ENCODE results near the gene CAPN11.
A peak's percentile ranks its signal among the peaks of the same experiment; 100 is the strongest.

The CAPN11 gene

DNA sequence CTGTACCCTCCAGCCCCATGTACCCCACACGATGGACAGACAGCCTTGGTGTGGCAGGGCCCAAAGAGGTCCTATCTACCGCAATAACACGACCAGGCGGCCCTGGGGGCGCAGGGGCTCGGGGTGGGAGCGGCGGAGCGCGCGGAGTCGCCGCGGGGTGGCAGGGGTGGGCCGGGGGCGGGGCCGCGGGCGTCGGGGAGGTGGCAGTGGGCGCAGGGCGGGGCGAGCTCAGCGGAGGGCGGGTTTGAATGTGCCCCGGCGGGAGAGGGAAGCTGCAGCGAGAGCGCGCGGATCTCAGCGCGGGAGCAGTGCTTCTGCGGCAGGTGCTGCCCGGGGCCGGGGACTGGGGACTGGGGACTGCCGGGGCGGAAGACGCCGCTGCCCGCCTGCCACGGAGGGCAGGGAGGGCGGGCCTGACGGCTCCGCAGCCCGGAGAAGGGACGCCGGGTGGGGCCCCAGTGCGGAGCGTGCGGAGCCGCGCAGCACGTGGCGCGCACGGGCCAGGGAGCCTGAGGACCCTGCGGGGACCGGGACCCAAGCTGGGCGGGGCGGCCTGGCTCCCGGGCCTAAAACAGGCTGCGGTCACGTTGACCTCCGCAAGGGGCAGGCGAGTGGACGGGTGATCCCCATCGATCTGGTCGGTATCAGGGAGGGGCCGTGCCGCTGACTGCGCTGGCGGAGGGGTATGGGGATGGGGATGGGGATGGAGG lies 64.9 kb downstream of the CAPN11 start, which contains the start of gene SLC29A1 (continued):
- TF ChIP-seq, protein P1, sequence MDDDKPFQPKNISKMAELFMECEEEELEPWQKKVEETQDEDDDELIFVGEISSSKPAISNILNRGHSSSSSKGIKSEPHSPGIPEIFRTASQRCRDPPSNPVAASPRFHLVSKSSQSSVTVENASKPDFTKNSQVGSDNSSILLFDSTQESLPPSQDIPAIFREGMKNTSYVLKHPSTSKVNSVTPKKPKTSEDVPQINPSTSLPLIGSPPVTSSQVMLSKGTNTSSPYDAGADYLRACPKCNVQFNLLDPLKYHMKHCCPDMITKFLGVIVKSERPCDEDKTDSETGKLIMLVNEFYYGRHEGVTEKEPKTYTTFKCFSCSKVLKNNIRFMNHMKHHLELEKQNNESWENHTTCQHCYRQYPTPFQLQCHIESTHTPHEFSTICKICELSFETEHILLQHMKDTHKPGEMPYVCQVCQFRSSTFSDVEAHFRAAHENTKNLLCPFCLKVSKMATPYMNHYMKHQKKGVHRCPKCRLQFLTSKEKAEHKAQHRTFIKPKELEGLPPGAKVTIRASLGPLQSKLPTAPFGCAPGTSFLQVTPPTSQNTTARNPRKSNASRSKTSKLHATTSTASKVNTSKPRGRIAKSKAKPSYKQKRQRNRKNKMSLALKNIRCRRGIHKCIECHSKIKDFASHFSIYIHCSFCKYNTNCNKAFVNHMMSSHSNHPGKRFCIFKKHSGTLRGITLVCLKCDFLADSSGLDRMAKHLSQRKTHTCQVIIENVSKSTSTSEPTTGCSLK (tag by site-specific recombination; IDR thresholded peaks at IDR 0.05): no peak
- TF ChIP-seq ZNF335 (tag by site-specific recombination; conservative IDR thresholded peaks at IDR 0.05): no peak; the same call in none of the 2 replicates
- TF ChIP-seq SP3 (tag by site-specific recombination; IDR thresholded peaks at IDR 0.05): peak; percentile 46; the same call in 1 of the 2 replicates
- no peak for TF ChIP-seq ZNF311 (tag by site-specific recombination; IDR thresholded peaks at IDR 0.05; ENCODE audit: borderline replicate concordance)
- no peak for TF ChIP-seq ZNF16 (tag by site-specific recombination; IDR thresholded peaks at IDR 0.05; ENCODE audit: low read depth)
- peak; percentile 43 for TF ChIP-seq KLF9 (tag by site-specific recombination; IDR thresholded peaks at IDR 0.05; ENCODE audit: low read depth)
- TF ChIP-seq ZNF223 (tag by site-specific recombination; IDR thresholded peaks at IDR 0.05): no peak
- no peak for TF ChIP-seq ZNF146 (tag by site-specific recombination; IDR thresholded peaks at IDR 0.05)
- TF ChIP-seq ZNF747 (tag by site-specific recombination; IDR thresholded peaks at IDR 0.05): no peak
- no peak for TF ChIP-seq ZNF341 (tag by site-specific recombination; IDR thresholded peaks at IDR 0.05; ENCODE audit: low read depth)
- no peak for TF ChIP-seq ZNF140 (tag by site-specific recombination; IDR thresholded peaks at IDR 0.05)
- no peak for TF ChIP-seq ZNF37A (tag by site-specific recombination; IDR thresholded peaks at IDR 0.05)
- TF ChIP-seq, protein P2, sequence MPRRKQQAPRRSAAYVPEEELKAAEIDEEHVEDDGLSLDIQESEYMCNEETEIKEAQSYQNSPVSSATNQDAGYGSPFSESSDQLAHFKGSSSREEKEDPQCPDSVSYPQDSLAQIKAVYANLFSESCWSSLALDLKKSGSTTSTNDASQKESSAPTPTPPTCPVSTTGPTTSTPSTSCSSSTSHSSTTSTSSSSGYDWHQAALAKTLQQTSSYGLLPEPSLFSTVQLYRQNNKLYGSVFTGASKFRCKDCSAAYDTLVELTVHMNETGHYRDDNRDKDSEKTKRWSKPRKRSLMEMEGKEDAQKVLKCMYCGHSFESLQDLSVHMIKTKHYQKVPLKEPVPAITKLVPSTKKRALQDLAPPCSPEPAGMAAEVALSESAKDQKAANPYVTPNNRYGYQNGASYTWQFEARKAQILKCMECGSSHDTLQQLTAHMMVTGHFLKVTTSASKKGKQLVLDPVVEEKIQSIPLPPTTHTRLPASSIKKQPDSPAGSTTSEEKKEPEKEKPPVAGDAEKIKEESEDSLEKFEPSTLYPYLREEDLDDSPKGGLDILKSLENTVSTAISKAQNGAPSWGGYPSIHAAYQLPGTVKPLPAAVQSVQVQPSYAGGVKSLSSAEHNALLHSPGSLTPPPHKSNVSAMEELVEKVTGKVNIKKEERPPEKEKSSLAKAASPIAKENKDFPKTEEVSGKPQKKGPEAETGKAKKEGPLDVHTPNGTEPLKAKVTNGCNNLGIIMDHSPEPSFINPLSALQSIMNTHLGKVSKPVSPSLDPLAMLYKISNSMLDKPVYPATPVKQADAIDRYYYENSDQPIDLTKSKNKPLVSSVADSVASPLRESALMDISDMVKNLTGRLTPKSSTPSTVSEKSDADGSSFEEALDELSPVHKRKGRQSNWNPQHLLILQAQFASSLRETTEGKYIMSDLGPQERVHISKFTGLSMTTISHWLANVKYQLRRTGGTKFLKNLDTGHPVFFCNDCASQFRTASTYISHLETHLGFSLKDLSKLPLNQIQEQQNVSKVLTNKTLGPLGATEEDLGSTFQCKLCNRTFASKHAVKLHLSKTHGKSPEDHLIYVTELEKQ (tag by site-specific recombination; IDR thresholded peaks at IDR 0.05; ENCODE audit: borderline replicate concordance): no peak
- no peak for TF ChIP-seq ZNF274 (IDR thresholded peaks at IDR 0.05; ENCODE audit: low read length)
- TF ChIP-seq ZNF274 (tag by site-specific recombination; IDR thresholded peaks at IDR 0.05; ENCODE audit: borderline replicate concordance): no peak
- TF ChIP-seq, protein P3, sequence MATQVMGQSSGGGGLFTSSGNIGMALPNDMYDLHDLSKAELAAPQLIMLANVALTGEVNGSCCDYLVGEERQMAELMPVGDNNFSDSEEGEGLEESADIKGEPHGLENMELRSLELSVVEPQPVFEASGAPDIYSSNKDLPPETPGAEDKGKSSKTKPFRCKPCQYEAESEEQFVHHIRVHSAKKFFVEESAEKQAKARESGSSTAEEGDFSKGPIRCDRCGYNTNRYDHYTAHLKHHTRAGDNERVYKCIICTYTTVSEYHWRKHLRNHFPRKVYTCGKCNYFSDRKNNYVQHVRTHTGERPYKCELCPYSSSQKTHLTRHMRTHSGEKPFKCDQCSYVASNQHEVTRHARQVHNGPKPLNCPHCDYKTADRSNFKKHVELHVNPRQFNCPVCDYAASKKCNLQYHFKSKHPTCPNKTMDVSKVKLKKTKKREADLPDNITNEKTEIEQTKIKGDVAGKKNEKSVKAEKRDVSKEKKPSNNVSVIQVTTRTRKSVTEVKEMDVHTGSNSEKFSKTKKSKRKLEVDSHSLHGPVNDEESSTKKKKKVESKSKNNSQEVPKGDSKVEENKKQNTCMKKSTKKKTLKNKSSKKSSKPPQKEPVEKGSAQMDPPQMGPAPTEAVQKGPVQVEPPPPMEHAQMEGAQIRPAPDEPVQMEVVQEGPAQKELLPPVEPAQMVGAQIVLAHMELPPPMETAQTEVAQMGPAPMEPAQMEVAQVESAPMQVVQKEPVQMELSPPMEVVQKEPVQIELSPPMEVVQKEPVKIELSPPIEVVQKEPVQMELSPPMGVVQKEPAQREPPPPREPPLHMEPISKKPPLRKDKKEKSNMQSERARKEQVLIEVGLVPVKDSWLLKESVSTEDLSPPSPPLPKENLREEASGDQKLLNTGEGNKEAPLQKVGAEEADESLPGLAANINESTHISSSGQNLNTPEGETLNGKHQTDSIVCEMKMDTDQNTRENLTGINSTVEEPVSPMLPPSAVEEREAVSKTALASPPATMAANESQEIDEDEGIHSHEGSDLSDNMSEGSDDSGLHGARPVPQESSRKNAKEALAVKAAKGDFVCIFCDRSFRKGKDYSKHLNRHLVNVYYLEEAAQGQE (tag by site-specific recombination; IDR thresholded peaks at IDR 0.05): no peak
- TF ChIP-seq, protein P4, sequence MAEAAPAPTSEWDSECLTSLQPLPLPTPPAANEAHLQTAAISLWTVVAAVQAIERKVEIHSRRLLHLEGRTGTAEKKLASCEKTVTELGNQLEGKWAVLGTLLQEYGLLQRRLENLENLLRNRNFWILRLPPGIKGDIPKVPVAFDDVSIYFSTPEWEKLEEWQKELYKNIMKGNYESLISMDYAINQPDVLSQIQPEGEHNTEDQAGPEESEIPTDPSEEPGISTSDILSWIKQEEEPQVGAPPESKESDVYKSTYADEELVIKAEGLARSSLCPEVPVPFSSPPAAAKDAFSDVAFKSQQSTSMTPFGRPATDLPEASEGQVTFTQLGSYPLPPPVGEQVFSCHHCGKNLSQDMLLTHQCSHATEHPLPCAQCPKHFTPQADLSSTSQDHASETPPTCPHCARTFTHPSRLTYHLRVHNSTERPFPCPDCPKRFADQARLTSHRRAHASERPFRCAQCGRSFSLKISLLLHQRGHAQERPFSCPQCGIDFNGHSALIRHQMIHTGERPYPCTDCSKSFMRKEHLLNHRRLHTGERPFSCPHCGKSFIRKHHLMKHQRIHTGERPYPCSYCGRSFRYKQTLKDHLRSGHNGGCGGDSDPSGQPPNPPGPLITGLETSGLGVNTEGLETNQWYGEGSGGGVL (tag by site-specific recombination; IDR thresholded peaks at IDR 0.05): peak; percentile 50; the same call in 1 of the 2 replicates
- no peak for TF ChIP-seq ZNF658 (tag by site-specific recombination; IDR thresholded peaks at IDR 0.05)
- no peak for TF ChIP-seq ZNF785 (tag by site-specific recombination; IDR thresholded peaks at IDR 0.05)
- no peak for TF ChIP-seq ZNF354C (tag by site-specific recombination; IDR thresholded peaks at IDR 0.05; ENCODE audit: borderline replicate concordance, low read depth)
- no peak for TF ChIP-seq ZNF610 (tag by site-specific recombination; IDR thresholded peaks at IDR 0.05; ENCODE audit: borderline replicate concordance)
- TF ChIP-seq, protein P5, sequence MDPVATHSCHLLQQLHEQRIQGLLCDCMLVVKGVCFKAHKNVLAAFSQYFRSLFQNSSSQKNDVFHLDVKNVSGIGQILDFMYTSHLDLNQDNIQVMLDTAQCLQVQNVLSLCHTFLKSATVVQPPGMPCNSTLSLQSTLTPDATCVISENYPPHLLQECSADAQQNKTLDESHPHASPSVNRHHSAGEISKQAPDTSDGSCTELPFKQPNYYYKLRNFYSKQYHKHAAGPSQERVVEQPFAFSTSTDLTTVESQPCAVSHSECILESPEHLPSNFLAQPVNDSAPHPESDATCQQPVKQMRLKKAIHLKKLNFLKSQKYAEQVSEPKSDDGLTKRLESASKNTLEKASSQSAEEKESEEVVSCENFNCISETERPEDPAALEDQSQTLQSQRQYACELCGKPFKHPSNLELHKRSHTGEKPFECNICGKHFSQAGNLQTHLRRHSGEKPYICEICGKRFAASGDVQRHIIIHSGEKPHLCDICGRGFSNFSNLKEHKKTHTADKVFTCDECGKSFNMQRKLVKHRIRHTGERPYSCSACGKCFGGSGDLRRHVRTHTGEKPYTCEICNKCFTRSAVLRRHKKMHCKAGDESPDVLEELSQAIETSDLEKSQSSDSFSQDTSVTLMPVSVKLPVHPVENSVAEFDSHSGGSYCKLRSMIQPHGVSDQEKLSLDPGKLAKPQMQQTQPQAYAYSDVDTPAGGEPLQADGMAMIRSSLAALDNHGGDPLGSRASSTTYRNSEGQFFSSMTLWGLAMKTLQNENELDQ (tag by site-specific recombination; IDR thresholded peaks at IDR 0.05; ENCODE audit: low read depth): no peak
- no peak for TF ChIP-seq ZNF776 (tag by site-specific recombination; IDR thresholded peaks at IDR 0.05; ENCODE audit: borderline replicate concordance)
- no peak for TF ChIP-seq ZNF292 (tag by site-specific recombination; IDR thresholded peaks at IDR 0.05; ENCODE audit: borderline replicate concordance, low read depth)
- no peak for TF ChIP-seq ZNF132 (tag by site-specific recombination; IDR thresholded peaks at IDR 0.05; ENCODE audit: borderline replicate concordance)
- TF ChIP-seq ZNF830 (tag by site-specific recombination; IDR thresholded peaks at IDR 0.05; ENCODE audit: low read depth): no peak

All from HEK293 (cell line).